Measurements from ENCODE around the gene ZNF436.

GRCh38 chr1:23408797-23409290, 39.2 kb upstream of the ZNF436 start:
- no peak for TF ChIP-seq EZH2 (IDR thresholded peaks at IDR 0.05; ENCODE audit: borderline replicate concordance, low read length)
- TF ChIP-seq CTCF (IDR thresholded peaks at IDR 0.05; ENCODE audit: low read length), result no peak

Data from OCI-LY1 (cell line).